ENCODE data around the gene POLR2I.

POLR2I gene

DNA sequence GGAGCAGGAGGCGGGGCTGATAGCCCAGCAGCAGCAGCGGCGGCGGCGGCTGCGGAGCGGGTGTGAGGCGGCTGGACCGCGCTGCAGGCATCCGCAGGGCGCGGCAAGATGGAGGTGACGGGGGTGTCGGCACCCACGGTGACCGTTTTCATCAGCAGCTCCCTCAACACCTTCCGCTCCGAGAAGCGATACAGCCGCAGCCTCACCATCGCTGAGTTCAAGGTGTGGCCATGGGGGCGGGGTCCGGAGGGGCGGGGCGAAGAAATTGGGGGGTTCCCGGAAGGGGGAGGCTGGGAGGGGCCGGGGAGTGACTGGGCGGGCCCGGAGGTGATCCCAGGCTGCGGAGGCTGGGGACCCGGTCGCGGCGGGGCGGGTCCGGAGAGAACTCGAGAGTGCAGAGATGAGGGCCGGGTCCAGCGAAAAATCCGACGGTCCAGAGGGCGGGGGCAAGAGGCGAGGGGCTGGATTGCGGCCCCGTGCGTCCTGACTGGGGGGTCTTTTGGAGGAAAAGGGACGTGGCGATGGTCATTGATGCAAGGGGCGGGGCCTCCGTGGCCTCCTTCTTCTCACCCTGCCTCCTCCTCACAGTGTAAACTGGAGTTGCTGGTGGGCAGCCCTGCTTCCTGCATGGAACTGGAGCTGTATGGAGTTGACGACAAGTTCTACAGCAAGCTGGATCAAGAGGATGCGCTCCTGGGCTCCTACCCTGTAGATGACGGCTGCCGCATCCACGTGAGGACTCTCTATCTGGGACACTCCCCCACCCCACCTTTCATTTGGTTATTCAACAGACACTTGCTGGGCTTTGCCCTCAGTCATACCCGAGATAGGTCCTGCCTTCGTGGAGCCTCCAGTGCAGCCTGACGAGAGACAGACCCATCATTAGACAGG is 1.0 kb upstream of the POLR2I start, which contains the start of gene TBCB:
TSS of gene TBCB (plus strand) at position 16 of the 891 bp plus-strand sequence. CDS start at position 109, 93 bp downstream.
- peak within 1 kb of the TSS; percentile 91 for H3K4me3 ChIP-seq (replicated peaks; ENCODE audit: low read depth, low read length)
- TF ChIP-seq, protein P1, sequence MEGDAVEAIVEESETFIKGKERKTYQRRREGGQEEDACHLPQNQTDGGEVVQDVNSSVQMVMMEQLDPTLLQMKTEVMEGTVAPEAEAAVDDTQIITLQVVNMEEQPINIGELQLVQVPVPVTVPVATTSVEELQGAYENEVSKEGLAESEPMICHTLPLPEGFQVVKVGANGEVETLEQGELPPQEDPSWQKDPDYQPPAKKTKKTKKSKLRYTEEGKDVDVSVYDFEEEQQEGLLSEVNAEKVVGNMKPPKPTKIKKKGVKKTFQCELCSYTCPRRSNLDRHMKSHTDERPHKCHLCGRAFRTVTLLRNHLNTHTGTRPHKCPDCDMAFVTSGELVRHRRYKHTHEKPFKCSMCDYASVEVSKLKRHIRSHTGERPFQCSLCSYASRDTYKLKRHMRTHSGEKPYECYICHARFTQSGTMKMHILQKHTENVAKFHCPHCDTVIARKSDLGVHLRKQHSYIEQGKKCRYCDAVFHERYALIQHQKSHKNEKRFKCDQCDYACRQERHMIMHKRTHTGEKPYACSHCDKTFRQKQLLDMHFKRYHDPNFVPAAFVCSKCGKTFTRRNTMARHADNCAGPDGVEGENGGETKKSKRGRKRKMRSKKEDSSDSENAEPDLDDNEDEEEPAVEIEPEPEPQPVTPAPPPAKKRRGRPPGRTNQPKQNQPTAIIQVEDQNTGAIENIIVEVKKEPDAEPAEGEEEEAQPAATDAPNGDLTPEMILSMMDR (IDR thresholded peaks at IDR 0.05; ENCODE audit: low read depth, low read length, missing control alignments) = no peak
- DNase-seq (ENCODE audit: extremely low read depth, low read depth) = no peak

DNA sequence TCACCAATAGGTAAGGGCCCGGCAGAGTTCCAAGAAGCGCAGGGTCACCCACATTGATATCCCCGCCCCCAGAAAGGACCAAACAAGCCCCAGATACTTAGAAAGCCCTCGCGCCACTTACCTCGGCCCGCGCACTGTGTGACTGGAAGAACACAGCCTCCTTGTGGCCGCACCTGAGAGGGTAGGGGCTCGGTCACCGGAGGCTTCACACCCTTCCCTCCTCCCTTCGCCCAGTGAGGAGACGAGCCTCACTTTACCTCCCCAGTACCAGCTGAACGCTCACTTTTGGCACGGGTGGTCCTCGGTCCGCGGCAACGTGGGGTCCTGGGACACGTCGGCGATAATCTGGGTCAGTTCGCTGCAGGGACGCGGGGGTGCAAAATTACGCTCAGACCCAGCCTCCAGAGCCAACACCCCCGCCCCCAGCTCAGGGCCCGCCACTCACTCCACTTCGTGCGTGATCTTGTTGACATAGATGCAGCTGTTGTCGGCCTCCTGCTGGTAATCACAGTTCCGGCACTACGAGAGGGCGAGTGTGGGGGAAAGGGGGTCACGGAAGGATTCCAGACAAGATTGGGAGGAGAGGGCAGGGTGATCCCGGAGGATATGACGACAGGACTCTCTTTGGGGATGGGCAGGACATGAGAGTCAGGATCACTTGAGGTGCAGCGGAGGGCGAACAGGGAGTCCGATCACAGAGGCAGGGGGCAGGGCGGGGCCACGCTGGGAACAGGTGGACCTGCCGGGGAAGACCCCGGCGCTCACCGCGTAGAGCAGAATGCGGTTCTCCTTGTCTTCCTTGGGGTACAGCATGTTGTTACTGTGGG is 568 bp downstream of the POLR2I start:
- no peak for DNase-seq (ENCODE audit: extremely low read depth, low read depth)
- peak overlapping the region; percentile 91 for H3K4me3 ChIP-seq (replicated peaks; ENCODE audit: low read depth, low read length)
- TF ChIP-seq, protein P1 (IDR thresholded peaks at IDR 0.05; ENCODE audit: low read depth, low read length, missing control alignments) = peak; percentile 2

DNA sequence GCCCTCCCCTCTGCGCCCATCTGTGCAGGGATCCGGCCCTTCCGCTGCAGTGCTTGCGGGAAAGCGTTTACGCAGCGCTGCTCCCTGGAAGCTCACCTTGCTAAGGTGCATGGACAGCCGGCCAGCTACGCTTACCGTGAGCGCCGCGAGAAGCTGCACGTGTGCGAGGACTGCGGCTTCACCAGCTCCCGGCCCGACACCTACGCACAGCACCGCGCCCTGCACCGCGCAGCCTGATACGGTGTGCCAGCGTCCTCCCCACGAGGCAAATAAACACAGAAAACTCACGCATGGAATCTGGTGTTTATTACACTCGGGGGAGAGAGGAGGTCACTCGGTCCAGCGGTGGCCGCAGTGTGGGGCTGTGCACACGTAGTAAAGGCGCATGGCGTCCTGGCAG is 1.2 kb downstream of the POLR2I start:
- H3K4me3 ChIP-seq (replicated peaks; ENCODE audit: low read depth, low read length) = peak overlapping the region; percentile 91
- DNase-seq (ENCODE audit: extremely low read depth, low read depth) = no peak
- TF ChIP-seq, protein P1 (IDR thresholded peaks at IDR 0.05; ENCODE audit: low read depth, low read length, missing control alignments) = no peak

DNA sequence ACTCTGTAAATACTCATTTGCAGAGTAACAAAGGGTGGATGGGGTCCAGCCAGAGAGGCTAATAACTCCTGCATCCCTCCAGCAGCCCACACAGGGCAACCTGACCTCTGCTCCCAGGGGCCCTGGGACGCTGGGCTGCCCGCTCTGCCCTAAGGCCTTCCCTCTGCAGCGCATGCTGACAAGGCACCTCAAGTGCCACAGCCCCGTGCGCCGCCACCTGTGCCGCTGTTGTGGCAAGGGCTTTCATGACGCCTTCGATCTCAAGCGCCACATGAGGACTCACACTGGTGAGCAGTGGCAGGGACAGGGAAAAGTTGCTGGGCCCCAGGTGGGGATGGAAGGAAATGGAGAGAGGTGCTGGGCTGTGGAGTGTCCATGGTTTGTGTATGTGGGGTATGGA is 2.0 kb downstream of the POLR2I start:
- no peak overlapping the region for H3K4me3 ChIP-seq (replicated peaks; ENCODE audit: low read depth, low read length)
- no peak for DNase-seq (ENCODE audit: extremely low read depth, low read depth)
- TF ChIP-seq, protein P1 (IDR thresholded peaks at IDR 0.05; ENCODE audit: low read depth, low read length, missing control alignments) = no peak

DNA sequence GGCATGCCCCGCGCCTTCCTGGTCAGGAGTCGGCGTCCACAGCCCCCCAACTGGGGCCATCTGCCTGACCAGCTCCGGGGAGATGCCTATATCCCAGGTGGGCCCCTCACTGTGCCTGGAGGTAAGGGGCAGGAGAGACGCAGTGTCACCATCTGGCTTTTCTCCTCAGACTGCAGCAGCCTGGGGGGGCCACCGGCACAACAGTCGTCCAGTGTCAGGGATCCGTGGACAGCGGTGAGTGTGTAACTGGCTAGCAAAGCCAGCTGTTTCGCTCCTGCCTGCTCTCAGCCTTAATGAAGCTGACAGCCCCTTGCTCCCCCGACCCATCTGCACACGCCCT is 3.5 kb downstream of the POLR2I start:
- TF ChIP-seq, protein P1 (IDR thresholded peaks at IDR 0.05; ENCODE audit: low read depth, low read length, missing control alignments) = no peak
- no peak for DNase-seq (ENCODE audit: extremely low read depth, low read depth)
- H3K4me3 ChIP-seq (replicated peaks; ENCODE audit: low read depth, low read length) = no peak overlapping the region

DNA sequence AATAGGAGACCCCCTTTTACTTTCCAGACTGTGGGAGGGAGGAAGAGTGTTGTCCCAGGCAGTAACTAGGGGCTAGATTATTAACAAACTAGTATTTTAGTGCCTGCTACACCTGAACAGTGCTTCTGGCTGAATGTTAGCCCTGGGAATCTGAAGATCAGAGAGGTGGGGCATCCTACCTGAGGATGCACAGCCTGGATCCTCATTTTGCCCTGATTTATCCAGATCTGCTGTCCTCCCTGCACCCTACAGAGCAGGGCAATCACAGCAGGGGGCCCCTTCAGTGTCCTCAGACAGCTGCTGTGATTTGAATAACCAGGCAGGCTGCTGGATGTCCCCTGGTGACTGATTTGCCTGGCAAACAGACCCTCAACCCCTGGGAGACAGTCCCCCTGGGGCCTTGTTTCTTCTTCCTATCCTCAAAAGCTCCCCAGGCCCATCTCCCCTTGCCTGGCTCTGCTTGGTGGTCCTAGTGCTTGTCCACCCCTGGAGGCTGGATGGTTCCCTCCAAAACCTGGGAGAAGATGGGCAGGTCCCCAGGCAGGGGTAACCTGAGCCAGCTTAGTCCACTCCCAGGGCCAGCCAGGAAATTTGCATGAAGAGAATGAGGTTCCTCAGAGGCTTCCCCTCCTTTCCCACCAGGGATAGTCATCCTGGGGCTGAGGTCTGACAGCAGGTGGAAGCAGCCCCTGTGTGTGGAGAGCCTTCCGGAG is 4.0 kb downstream of the POLR2I start, which contains the start of gene OVOL3:
TSS of gene OVOL3 (plus strand) at position 657 of the 713 bp plus-strand sequence. CDS start 60 bp downstream, outside the sequence.
- TF ChIP-seq, protein P1 (IDR thresholded peaks at IDR 0.05; ENCODE audit: low read depth, low read length, missing control alignments) = no peak
- no peak within 1 kb of the TSS for H3K4me3 ChIP-seq (replicated peaks; ENCODE audit: low read depth, low read length)
- DNase-seq (ENCODE audit: extremely low read depth, low read depth) = no peak
